Measurements from ENCODE around the gene GRIN1. TPM values are rescaled to one million over a fixed set of nuclear protein-coding genes. Genes with fewer than 3 reads are reported as not detected.

The GRIN1 gene
- total and polyA plus RNA-seq, 2 of the 8 experiments (the other 6 are each of a cell fraction or from before 2014, with no cell fraction given), result 0.48 to 2.1 TPM

DNA sequence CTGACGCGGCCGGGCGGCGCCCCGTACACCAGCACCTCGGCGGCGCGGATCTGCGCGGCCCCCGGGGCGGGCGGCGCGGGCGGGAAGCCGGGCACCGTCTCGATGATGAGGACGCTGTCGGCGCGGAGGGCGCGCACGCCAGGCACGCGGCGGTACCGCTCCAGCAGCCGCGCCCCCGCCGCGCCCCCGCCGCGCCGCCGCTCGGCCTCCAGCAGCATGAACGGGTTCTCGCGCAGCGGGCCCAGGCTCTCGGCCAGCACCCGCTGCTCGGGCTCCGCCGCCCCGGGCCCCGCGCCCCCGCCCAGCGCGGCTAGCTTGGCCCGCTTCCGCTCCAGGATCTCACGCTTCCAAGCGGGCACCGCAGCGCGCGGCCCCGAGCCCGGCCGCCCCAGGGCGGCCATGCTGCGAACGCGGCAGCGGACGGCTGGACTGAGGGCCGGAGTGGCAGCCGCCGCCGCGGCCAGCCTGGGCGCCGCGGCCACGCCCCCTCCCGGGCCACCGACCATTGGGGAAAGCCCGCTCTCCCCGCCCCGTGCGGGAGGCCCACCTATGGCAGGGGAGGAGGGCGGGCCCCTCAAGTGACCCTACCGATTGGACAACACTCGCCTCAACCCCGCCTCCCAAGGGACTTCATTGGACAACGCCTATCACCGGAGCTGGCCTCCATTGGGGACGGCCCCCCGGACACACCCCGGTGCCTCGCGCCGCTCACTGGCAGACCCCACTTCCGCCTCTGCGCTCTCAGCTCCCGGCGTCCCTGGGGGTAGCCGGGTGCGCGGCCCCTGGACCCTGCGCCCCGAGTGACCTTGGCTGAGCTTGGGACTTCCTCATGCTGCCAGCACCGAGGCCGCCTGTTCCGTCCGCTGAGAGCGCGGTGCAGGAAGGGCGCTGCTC is 61.6 kb downstream of the GRIN1 start, which contains the start of gene TPRN (continued):
- peak; percentile 34; the same call in 1 of the 2 replicates for TF ChIP-seq GABPA (IDR thresholded peaks at IDR 0.05; ENCODE audit: borderline replicate concordance, insufficient read depth, low read length)
- no peak for TF ChIP-seq CEBPB (IDR thresholded peaks at IDR 0.05; ENCODE audit: low read depth, low read length)
- peak; percentile 74; the same call in 1 of the 2 replicates for TF ChIP-seq GTF2F1 (IDR thresholded peaks at IDR 0.05; ENCODE audit: borderline replicate concordance, low read depth, low read length)
- no peak for TF ChIP-seq CTCF (IDR thresholded peaks at IDR 0.05; ENCODE audit: control extremely low read depth in 1 of 3, insufficient read depth in 1 of 3, low read depth in 1 of 3, low read length in 3 of 3)
- no peak for TF ChIP-seq SRF (IDR thresholded peaks at IDR 0.05; ENCODE audit: low read depth, low read length)
- peak; percentile 97 for TF ChIP-seq TAF7 (optimal IDR thresholded peaks at IDR 0.05; ENCODE audit: borderline replicate concordance, low read depth, low read length)
- no peak for TF ChIP-seq KDM5A (IDR thresholded peaks at IDR 0.05; ENCODE audit: low read length)
- TF ChIP-seq BCL11A (IDR thresholded peaks at IDR 0.05; ENCODE audit: low read depth in 2 of 2, low read length in 2 of 2), result no peak
- no peak for TF ChIP-seq TEAD4 (IDR thresholded peaks at IDR 0.05; ENCODE audit: low read depth, low read length)
- no peak for TF ChIP-seq CBX5 (IDR thresholded peaks at IDR 0.05; ENCODE audit: low read depth, low read length)
- no peak for TF ChIP-seq HDAC6 (IDR thresholded peaks at IDR 0.05; ENCODE audit: low read depth, low read length)
- TF ChIP-seq ZNF274 (IDR thresholded peaks at IDR 0.05; ENCODE audit: borderline replicate concordance, extremely low read depth, low read length), result no peak
- TF ChIP-seq SP2 (IDR thresholded peaks at IDR 0.05; ENCODE audit: low read length), result peak; percentile 66
- no peak for TF ChIP-seq POU5F1 (IDR thresholded peaks at IDR 0.05; ENCODE audit: low read depth, low read length)
- TF ChIP-seq NRF1 (IDR thresholded peaks at IDR 0.05; ENCODE audit: low read depth, low read length), result no peak
- TF ChIP-seq CHD2 (IDR thresholded peaks at IDR 0.05; ENCODE audit: low read length), result peak; percentile 83
- no peak for TF ChIP-seq RAD21 (IDR thresholded peaks at IDR 0.05 in 1 of 2, conservative IDR thresholded peaks at IDR 0.05 in 1 of 2; ENCODE audit: low read depth in 2 of 2, low read length in 2 of 2)
- TF ChIP-seq SUZ12 (IDR thresholded peaks at IDR 0.05; ENCODE audit: low read length), result no peak
- TF ChIP-seq FOSL1 (IDR thresholded peaks at IDR 0.05; ENCODE audit: insufficient read depth, low read depth, low read length), result no peak
- no peak for TF ChIP-seq JUND (IDR thresholded peaks at IDR 0.05; ENCODE audit: low read length)
- no peak for TF ChIP-seq RFX5 (IDR thresholded peaks at IDR 0.05; ENCODE audit: borderline replicate concordance, low read depth, low read length)
- no peak for TF ChIP-seq SIX5 (IDR thresholded peaks at IDR 0.05; ENCODE audit: low read depth, low read length)

All from H1 (cell line).